Aorta (tissue), 5 donors: ENCODE measurements around the gene USP32. TPM values are rescaled to one million over a fixed set of nuclear protein-coding genes. Genes with fewer than 3 reads are reported as not detected.

Experiments used
- ATAC-seq: fragments of 200-7000 bp; cut with Tn5 transposase; one replicate; pipeline ENCODE4 v1.9.1; 2022; ENCODE audit warnings: moderate library complexity; ENCODE audit not compliant: low FRiP score
- DNase-seq, 2 donors: peaks; one replicate each; pipeline ENCODE4 v3.0.0-alpha.2; 2020
- H3K27ac ChIP-seq, 2 donors: one replicate each; pipeline ENCODE4 v1.5.1; 2013; ENCODE audit warnings: low read length in 2 of 2, mild to moderate bottlenecking in 2 of 2, moderate library complexity in 2 of 2, control low read depth in 1 of 2, inconsistent platforms in 1 of 2, low read depth in 1 of 2
- H3K27me3 ChIP-seq, 2 donors: one replicate each; pipeline ENCODE4 v1.6.1; 2013; ENCODE audit warnings: control low read depth in 1 of 2, low read length in 1 of 2, mild to moderate bottlenecking in 1 of 2, moderate library complexity in 1 of 2; ENCODE audit not compliant: insufficient read depth in 2 of 2, control insufficient read depth in 1 of 2
- H3K36me3 ChIP-seq, 2 donors: one replicate each; pipeline ENCODE4 v1.6.1; 2013; ENCODE audit warnings: control low read depth in 1 of 2, low read length in 1 of 2, mild to moderate bottlenecking in 1 of 2; ENCODE audit not compliant: insufficient read depth in 2 of 2, control insufficient read depth in 1 of 2
- H3K4me1 ChIP-seq, 2 donors: one replicate each; pipeline ENCODE4 v1.6.1; 2013; ENCODE audit warnings: low read length in 2 of 2, control low read depth in 1 of 2, mild to moderate bottlenecking in 1 of 2, moderate library complexity in 1 of 2; ENCODE audit not compliant: insufficient read depth in 2 of 2, control insufficient read depth in 1 of 2
- H3K4me3 ChIP-seq, 2 donors: one replicate each; pipeline ENCODE4 v1.5.1; 2013; ENCODE audit warnings: low read length in 2 of 2, control low read depth in 1 of 2, mild to moderate bottlenecking in 1 of 2
- H3K9me3 ChIP-seq: one replicate; pipeline ENCODE4 v1.6.1; 2013; ENCODE audit warnings: mild to moderate bottlenecking, low read length; ENCODE audit not compliant: control insufficient read depth
- whole genome bisulfite sequencing, 2 donors: extraction: QIAGEN DNeasy Blood & Tissue Kit; methylation state at CpG; one replicate each; pipeline ENCODE4 v1.1.7; 2013; 5-methylcytosine and 5-hydroxymethylcytosine counted together
- intact Hi-C, 2 donors: fragments of 100-400 bp; cut with DNase I; formaldehyde crosslinking; loops; one replicate each; pipeline versions ENCODE4 v1.14.2 to v1.15.0; 2022
- polyA plus RNA-seq, 2 donors: library from polyadenylated mRNA; stranded (reverse); fragments of 200-250 nt; gene quantifications; one replicate each; pipeline ENCODE4 v1.2.3, GENCODE V29; 2013
- total RNA-seq, 2 donors: library from RNA; stranded (reverse); fragmentation: NEBNext Ultra II Directional; extraction: Animal tissue kit (Norgen Biotek cat#: 25700); gene quantifications; one replicate each; pipeline ENCODE4 v1.2.1, GENCODE V29; 2021
- donor health status: healthy with polysubstance abuse.
- donor health status: Bipolar disorder and iron deficiency.
- donor health status: DM: no; HTN: no; CAD: no.
- donor health status: DM: no; HTN: no; CAD: no.
- donor health status: DM: yes; HTN: yes; CAD: no.

USP32 gene
- total and polyA plus RNA-seq, 4 donors, result 9.1 to 57.7 (median 32.3) TPM

DNA sequence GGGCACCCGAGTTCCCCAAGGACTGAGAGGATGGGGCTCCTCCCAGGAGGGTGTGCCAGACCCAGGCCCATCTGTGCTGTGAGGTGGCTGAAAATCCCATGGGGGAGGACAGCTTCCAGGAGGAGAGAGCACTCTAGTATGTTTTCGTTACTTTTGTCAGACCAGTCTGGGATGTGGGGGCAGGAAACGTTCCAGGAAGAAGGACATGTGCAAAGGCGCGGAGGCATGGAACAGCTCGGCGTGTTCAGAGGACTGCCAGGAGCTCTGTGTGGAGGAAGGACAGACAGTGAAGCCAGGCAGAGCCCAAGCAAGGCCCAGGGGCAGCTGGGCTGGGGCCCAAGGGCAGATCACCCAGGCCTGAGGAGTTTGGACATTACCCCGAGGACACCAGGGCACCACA lies 235.2 kb downstream of the USP32 start:
- WGBS, 2 donors, result 84 to 85% methylated on average over 8 of the region's 8 CpGs
- intact Hi-C loops, result no loop called here
- no peaks in the 10 kb centered on the region for H3K27me3 ChIP-seq

DNA sequence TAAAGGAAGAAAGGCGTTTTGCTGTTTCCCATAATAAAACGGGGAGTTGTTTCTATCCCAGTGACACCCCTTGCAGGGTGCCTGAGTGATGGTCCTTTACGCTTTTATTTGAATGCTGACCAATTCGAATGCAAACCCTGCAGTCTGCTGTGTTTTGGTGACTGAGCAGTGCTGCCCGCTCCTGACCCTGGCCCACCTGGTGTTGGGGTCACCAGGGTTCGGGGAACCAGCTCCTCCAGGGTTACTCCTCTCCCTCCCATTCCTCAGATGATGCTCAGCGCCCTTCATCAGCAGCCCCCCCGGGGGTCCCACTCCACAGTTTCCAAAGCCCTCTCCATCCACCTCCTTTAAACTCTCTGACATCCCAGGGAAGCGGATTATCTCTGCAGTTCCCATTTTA lies 236.1 kb downstream of the USP32 start:
- H3K4me3 ChIP-seq, result no peak overlapping the region
- H3K9me3 ChIP-seq, result no peaks in the 10 kb centered on the region
- no peaks in the 10 kb centered on the region for H3K4me1 ChIP-seq
- WGBS, 2 donors, result 61 to 64% methylated on average over 9 of the region's 9 CpGs
- H3K36me3 ChIP-seq, result no peaks in the 10 kb centered on the region
- no peak overlapping the region for H3K27ac ChIP-seq
- intact Hi-C loops, result no loop called here
- DNase-seq (no peak), ATAC-seq (no peak)
- no peaks in the 10 kb centered on the region for H3K27me3 ChIP-seq

More for the DNA sequence above, 235.2 kb downstream of the USP32 start:
- Histone ChIP-seq H3K9me3 (no peaks in the 10 kb centered on the region), H3K4me1 (no peaks in the 10 kb centered on the region), H3K4me3 (no peak overlapping the region), H3K36me3 (no peaks in the 10 kb centered on the region), H3K27ac (no peak overlapping the region)
- ATAC-seq (no peak), DNase-seq (no peak)

DNA sequence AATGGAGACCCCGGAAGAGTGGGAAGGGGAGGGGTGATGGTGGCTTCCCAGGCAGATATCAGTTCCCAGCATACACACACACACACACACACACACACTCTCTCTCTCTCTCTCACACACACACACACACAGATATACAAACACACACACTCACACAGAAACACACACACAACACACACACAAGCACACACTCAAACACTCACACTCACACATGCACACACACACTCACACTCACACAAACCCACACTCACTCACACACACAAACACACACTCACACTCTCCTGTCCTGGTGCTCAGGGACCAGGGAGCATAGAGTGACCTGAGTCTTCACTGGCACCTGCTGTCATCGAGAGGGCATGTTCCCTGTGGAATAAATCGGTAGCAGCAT lies 236.5 kb downstream of the USP32 start:
- no peaks in the 10 kb centered on the region for H3K27me3 ChIP-seq
- H3K4me1 ChIP-seq, result no peaks in the 10 kb centered on the region
- DNase-seq, result no peak
- no peak for ATAC-seq
- WGBS, 2 donors, result 57 to 64% methylated on average over 3 of the region's 3 CpGs
- no peaks in the 10 kb centered on the region for H3K36me3 ChIP-seq
- intact Hi-C loops, result no loop called here
- H3K4me3 ChIP-seq, result no peak overlapping the region
- no peaks in the 10 kb centered on the region for H3K9me3 ChIP-seq
- H3K27ac ChIP-seq, result no peak overlapping the region

DNA sequence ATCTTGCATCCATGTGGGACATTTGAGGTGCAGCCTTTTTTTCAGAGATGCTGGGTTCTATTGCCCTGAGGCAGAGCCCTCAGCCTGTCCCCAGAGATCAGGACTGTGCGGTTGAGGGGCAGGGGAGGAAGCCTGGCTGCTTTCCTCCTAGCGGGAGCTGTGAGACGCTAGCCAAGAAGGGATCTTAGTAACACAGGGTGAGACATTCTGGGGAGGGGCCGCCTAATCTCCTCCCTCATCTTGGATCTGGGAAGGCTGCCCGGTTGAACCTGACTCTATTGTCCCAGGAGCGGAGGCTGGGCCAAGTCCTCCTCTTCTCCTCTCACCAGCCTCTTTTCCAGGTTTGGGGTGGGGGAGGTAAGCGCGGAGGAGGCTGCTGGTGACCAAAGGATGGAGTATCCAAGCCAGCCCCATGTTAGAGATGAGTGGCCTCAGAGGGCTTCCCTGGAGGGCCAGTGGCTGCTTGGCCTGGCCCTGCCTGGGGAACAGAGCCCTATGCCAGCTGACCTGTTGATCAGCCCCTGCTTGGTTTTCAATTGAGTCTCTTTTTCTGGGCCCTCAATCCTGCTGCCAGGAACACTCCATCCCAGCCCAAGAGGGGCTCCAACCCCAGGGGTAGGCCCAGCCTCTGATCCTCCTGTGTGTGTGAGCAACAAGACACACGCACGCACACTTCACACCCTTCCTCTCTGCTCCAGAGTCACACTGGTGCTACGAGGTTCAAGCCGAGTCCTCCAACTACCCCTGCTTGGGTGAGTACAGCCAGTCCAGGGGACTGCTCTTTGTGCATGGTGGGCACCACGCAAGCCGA lies 237.1 kb downstream of the USP32 start:
- 57% methylated on average over 14 of the region's 14 CpGs for WGBS, 2 donors
- no peak overlapping the region for H3K27ac ChIP-seq

DNA sequence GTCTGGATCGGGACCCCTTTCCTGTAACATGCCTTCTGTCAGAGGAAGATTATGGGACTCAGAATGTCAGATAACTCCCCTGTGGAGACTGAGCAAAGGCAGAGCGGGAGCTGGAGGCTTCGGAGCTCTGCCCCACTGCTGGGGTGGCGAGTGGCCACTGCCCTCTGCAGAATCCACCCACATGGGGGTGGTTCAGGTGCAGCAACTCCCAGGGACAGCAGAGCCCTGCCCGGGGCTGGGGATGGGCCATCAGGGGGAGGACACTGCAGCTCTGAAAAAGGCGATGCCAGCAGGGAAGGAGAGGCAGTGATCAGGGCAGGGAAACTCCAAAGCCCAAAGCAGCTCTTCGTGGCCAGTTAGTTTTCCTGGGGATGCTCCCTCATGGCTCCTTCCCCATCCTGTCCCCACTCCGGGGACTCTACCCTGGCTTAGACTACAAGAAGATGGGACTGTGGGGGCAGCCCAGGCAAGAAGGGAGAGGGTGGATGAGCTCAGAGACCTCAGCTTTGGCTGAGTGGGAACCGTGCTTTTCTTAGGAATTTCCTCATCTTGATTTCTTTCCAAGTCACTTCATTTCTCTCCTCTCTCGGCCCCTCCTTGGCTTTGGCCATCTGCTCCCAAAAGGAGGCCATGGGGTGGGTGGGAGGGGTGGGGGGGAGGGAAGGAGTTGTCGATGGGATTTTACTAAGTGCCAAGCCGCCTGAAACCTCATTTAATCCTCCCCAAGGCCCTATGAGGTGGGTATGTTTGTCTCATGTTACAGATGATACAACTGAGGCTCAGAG lies 238.1 kb downstream of the USP32 start:
- H3K9me3 ChIP-seq, result no peaks in the 10 kb centered on the region
- H3K4me1 ChIP-seq, result no peaks in the 10 kb centered on the region
- no peak for ATAC-seq
- H3K27ac ChIP-seq, result no peak overlapping the region
- WGBS, 2 donors, result 51 to 57% methylated on average over 12 of the region's 12 CpGs
- DNase-seq, result peak; percentile 11 to 36
- H3K36me3 ChIP-seq, result no peaks in the 10 kb centered on the region
- H3K27me3 ChIP-seq, result no peaks in the 10 kb centered on the region
- H3K4me3 ChIP-seq, result no peak overlapping the region
- intact Hi-C loops, result no loop called here

More for the DNA sequence above, 237.1 kb downstream of the USP32 start:
- Histone ChIP-seq H3K9me3 (no peaks in the 10 kb centered on the region), H3K36me3 (no peaks in the 10 kb centered on the region), H3K4me3 (no peak overlapping the region), H3K27me3 (no peaks in the 10 kb centered on the region), H3K4me1 (no peaks in the 10 kb centered on the region)
- DNase-seq (peak in 1 of 2 donors; percentile 32), ATAC-seq (peak; percentile 24)
- intact Hi-C loops, result no loop called here

DNA sequence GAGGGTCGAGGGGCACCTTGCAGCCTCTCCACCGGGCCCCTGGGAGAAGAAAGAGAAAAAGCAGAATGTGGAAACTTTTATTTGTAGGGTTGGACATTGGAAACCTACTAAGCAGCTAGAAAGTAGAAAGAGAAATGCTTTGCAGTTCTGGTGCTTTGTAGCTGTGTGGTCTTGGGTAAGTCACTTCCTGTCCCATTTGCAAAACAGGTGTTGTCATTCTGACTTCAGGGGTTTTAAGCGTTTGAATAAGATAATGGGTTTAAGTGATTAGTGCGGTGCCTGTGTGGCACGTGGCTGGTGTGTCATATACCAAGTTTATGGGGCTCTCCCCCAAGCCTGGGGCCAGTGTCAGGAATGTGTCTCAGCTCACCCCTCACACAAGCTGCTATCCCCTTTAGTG lies 240.6 kb downstream of the USP32 start:
- Histone ChIP-seq H3K4me1 (no peaks in the 10 kb centered on the region), H3K27ac (no peak overlapping the region), H3K9me3 (no peaks in the 10 kb centered on the region), H3K36me3 (no peaks in the 10 kb centered on the region), H3K4me3 (no peak overlapping the region), H3K27me3 (no peaks in the 10 kb centered on the region)
- intact Hi-C loops, result no loop called here
- WGBS, 2 donors, result 31 to 33% methylated on average over 5 of the region's 5 CpGs
- no peak for ATAC-seq
- DNase-seq, result peak in 1 of 2 donors; percentile 6

DNA sequence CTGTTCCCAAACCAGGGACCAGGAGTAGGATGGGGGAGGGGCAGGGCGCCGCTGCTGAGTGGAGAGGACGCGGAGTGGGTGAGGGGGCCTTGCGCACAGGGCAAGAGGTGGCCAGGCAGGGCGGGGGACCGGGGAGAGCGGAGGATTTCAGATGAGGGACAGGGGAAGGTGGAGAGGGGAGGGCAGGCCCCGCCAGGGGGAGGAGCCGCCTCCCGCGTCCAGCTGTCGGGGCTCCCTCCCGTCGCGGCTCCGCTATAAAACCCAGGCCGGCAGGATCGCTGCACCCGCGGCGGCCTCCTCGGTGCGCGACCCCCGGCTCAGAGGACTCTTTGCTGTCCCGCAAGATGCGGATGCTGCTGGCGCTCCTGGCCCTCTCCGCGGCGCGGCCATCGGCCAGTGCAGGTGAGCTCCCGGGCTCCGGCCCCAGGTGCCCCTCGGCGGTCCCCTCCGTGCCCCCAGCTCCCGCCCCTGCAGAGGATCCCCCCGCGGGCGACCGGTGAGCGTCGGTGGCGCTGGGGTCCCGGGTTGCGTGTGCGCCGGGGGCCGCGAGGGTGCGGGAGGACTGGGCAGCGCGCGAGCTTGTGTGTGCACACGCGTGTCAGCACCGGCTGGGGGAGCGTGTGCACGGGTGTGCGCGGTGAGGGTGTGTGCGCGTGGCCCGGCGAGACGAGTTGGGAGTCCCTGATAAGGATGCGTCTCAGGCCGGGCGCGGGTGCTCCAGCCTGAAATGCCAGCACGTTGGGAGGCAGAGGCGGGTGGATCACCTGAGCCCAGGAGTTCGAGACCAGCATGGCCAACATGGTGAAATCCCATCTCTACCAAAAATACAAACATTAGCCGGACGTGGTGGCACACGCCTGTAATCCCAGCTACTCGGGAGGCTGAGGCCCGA lies 242.0 kb downstream of the USP32 start, which contains the start of gene CA4:
CA4 (plus strand) TSS at position 283 of the 892 bp plus-strand sequence; CDS start at position 345, 62 bp downstream.
- intact Hi-C loops, result no loop called here
- DNase-seq (no peak), ATAC-seq (no peak)
- H3K36me3 ChIP-seq, result no peaks in the 10 kb centered on the region
- no peaks in the 10 kb centered on the region for H3K9me3 ChIP-seq
- WGBS, 2 donors, result 1 to 3% methylated on average over 74 to 81 of the region's 81 CpGs
- no peak within 1 kb of the TSS for H3K27ac ChIP-seq
- no peaks in the 10 kb centered on the region for H3K4me1 ChIP-seq
- no peak within 1 kb of the TSS for H3K4me3 ChIP-seq
- H3K27me3 ChIP-seq, result no peaks in the 10 kb centered on the region

DNA sequence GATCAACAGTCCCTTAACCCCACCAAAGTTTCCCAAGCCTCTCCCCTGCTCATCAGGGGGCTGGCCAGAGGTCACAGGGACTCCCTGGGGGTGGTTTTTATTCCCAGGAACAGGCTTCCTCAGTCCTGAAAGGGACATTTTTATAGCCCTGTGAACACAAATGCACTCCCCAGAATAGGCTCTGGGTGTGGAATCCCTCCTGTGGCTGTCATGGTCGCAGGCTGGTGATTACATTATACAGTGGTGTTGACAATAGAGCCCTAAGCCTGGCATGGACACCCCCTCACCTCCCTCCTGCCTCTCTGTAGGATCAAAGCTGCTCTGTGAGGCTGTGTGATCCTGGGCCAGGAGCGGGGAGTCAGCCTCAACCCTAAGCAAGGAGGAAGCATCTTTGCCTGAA lies 243.6 kb downstream of the USP32 start:
- intact Hi-C loops, result no loop called here
- H3K27ac ChIP-seq, result no peak overlapping the region
- H3K36me3 ChIP-seq, result no peaks in the 10 kb centered on the region
- ATAC-seq (no peak), DNase-seq (no peak)
- 29 to 34% methylated on average over 2 of the region's 2 CpGs for WGBS, 2 donors
- H3K9me3 ChIP-seq, result no peaks in the 10 kb centered on the region
- no peaks in the 10 kb centered on the region for H3K27me3 ChIP-seq
- H3K4me3 ChIP-seq, result no peak overlapping the region
- H3K4me1 ChIP-seq, result no peaks in the 10 kb centered on the region
